Lower leg skin (tissue), 4 donors: Measurements from ENCODE around the gene SELPLG. TPM values are rescaled to one million over a fixed set of nuclear protein-coding genes. Genes with fewer than 3 reads are reported as not detected.

Experiments used
- DNase-seq, 2 donors: peaks; one replicate each; pipeline ENCODE4 v3.0.0-alpha.2; 2019; ENCODE audit warnings: low spot score in 2 of 2
- H3K4me3 ChIP-seq: fragments of 200-600 bp; sonication (generic); 2 replicates; pipeline ENCODE4 v1.5.1; 2017; ENCODE audit warnings: mild to moderate bottlenecking, low read depth; ENCODE audit not compliant: poor library complexity, severe bottlenecking
- CTCF ChIP-seq, 3 donors: fragments of 450-650 bp; IDR thresholded peaks; one replicate each; pipeline ENCODE4 v1.5.1; 2016; ENCODE audit warnings: antibody characterized with exemption in 3 of 3, mild to moderate bottlenecking in 3 of 3, moderate library complexity in 2 of 3
- POLR2A ChIP-seq, 2 donors: fragments of 450-650 bp; IDR thresholded peaks; one replicate each; pipeline ENCODE4 v1.6.1; 2016 to 2017; ENCODE audit warnings: antibody characterized with exemption in 2 of 2, mild to moderate bottlenecking in 1 of 2, moderate library complexity in 1 of 2
- WGBS, 2 donors: methylation state at CpG; one replicate each; pipeline ENCODE4 v1.1.5; 2018; 5-methylcytosine and 5-hydroxymethylcytosine counted together
- intact Hi-C: fragments of 100-400 bp; cut with DNase I; formaldehyde crosslinking; loops from one replicate; pipeline ENCODE4 v1.15.0; 2023; ENCODE audit warnings: low total_unique reads
- total RNA-seq, 4 donors: library from RNA; depleted of rRNA; stranded (reverse); fragments of >200 nt; gene quantifications; one replicate each; pipeline ENCODE4 v1.1.0, GENCODE V29; 2016

Gene SELPLG
- total RNA-seq, 4 donors from 2014 or later = 1.2 to 4.6 (median 3.0) TPM

DNA sequence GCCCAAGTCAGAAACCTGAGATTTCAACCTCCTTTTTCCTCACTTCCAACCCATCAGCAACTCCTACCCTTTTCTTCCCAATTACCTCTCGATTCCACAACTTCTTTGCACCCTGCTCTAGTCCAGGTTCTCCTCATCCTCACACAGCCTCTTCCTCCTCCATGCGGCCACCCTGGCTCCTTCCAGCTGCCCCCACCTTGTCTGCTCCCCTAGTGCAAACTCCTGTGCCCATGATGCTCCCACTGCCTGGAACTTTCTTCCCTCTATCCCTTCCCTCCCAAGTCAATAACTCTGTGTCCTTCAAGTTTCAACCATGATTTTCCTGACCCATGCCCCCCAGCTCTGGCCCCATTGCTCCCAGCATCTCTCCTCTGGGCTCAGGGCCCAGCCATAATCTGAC, 17.3 kb downstream of the SELPLG start:
- intact Hi-C loops = no loop called here
- 88% methylated on average over 2 of the region's 2 CpGs for WGBS, 2 donors

GRCh38 chr12:108615918-108616317, 17.8 kb downstream of the SELPLG start:
- TF ChIP-seq CTCF (IDR thresholded peaks at IDR 0.05) (no peak), POLR2A (IDR thresholded peaks at IDR 0.05) (no peak)
- 85 to 86% methylated on average over 1 of the region's 1 CpG for WGBS, 2 donors
- intact Hi-C loops = no loop called here

More for the DNA sequence above, 17.3 kb downstream of the SELPLG start:
- no peak for TF ChIP-seq CTCF (IDR thresholded peaks at IDR 0.05)
- TF ChIP-seq POLR2A (IDR thresholded peaks at IDR 0.05) = no peak
- DNase-seq = no peak
- H3K4me3 ChIP-seq = no peak overlapping the region

GRCh38 chr12:108614639-108615038, 19.1 kb downstream of the SELPLG start:
- TF ChIP-seq POLR2A (IDR thresholded peaks at IDR 0.05) = no peak
- no peak for TF ChIP-seq CTCF (IDR thresholded peaks at IDR 0.05)
- 82 to 97% methylated on average over 4 to 6 of the region's 6 CpGs for WGBS, 2 donors
- no peak overlapping the region for H3K4me3 ChIP-seq
- intact Hi-C loops = loop anchor here (5.0 kb wide), 1 partner anchor 47 kb away; no protein-coding TSS in a partner anchor
- DNase-seq = no peak

More at GRCh38 chr12:108615918-108616317, 17.8 kb downstream of the SELPLG start:
- no peak overlapping the region for H3K4me3 ChIP-seq
- no peak for DNase-seq

DNA sequence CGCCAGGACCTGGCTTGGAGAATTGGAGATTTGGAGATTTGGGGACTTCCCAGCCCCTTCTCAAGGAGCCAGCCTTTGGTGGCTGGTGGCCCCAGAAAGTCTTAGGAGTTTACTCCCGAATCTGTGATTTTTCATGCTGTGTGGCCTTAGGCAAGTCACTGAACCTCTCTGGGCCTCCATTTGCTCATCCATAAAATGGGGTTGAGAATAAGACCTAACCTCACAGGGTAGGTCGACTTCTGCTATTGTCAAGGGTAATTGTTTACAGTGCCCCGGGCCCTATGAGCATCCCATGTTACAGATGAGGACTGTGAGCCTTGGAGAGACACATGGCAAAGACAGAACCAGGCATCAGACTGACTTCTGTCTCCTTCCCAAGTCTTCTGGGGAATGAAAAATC, 19.7 kb downstream of the SELPLG start:
- WGBS, 2 donors = 68 to 76% methylated on average over 4 of the region's 4 CpGs
- DNase-seq = no peak
- no peak overlapping the region for H3K4me3 ChIP-seq
- TF ChIP-seq POLR2A (IDR thresholded peaks at IDR 0.05) = no peak
- intact Hi-C loops = loop anchor here (5.0 kb wide), 1 partner anchor 47 kb away; no protein-coding TSS in a partner anchor

DNA sequence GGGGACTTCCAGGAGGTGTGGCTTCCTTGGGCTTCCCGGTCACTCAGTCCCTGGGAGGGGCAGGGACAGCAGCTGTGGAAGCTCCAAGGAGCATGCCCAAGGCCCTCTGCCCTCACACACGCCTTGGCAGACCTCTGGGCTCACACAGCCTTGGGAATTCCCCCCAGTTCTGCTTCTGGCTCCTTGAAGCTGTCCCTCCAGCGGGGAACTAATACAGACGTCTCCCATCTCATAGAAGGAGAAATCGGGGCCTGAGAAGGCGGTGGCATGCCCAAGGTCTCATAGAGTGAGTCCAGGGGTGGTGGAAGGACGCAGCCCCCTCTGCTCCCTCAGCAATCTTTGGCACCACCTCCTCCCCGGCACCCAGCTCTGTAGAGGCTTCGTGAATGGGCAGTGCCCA, 20.1 kb downstream of the SELPLG start:
- no peak for DNase-seq
- WGBS, 2 donors = 55 to 56% methylated on average over 9 of the region's 9 CpGs
- TF ChIP-seq POLR2A (IDR thresholded peaks at IDR 0.05) = no peak
- no peak for TF ChIP-seq CTCF (IDR thresholded peaks at IDR 0.05)
- intact Hi-C loops = loop anchor here (5.0 kb wide), 1 partner anchor 46 kb away; no protein-coding TSS in a partner anchor
- H3K4me3 ChIP-seq = no peak overlapping the region

DNA sequence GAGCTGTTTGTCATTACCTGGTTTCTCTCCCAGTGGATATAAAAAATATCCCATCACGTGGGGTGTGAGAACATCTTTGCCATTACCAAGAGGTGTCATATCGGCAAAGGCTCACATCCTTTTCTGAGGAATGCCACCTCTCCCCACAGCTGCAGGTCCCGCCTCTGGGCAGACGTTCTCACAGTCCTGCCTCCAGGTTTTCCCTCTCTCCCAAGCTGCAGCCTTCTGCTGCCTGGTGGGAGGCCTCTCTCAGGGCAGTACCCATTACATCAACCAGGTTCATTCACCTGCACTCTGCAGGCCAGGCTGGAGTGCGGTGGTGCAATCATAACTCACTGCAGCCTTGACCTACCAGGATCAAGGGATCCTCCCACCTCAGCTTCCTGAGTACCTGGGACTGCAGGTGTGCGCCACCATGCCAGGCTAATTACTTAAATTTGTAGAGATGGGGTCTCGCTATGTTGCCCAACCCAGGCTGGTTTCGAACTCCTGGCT, 20.9 kb downstream of the SELPLG start:
- TF ChIP-seq POLR2A (IDR thresholded peaks at IDR 0.05) = no peak
- TF ChIP-seq CTCF (IDR thresholded peaks at IDR 0.05) = no peak
- 67 to 73% methylated on average over 6 to 8 of the region's 8 CpGs for WGBS, 2 donors
- no peak overlapping the region for H3K4me3 ChIP-seq
- intact Hi-C loops = loop anchor here (5.0 kb wide), 1 partner anchor 46 kb away; no protein-coding TSS in a partner anchor
- no peak for DNase-seq
